CD4-positive, alpha-beta T cell treated with Interleukin-10 for 1 hour (primary cell): ENCODE measurements around the gene SLC37A2.
"Not testable (repeated sequence)": the region's sequence is repeated elsewhere in the genome, so short reads cannot be mapped to it uniquely, and the experiment has no call there.

Experiments
- DNase-seq: peaks from one replicate; pipeline ENCODE4 v3.0.0-alpha.2; 2020

The SLC37A2 gene

GRCh38 chr11:125085301-125086081 is 22.4 kb downstream of the SLC37A2 start:
- no peak for DNase-seq

- no peak for DNase-seq
These were observed 23.7 kb downstream of the SLC37A2 start for GRCh38 chr11:125086633-125087296.

- no peak for DNase-seq
These were observed 25.0 kb downstream of the SLC37A2 start for GRCh38 chr11:125088123-125088522.

- no peak for DNase-seq
These were observed 25.7 kb downstream of the SLC37A2 start for GRCh38 chr11:125088576-125089455.

- DNase-seq = not testable (repeated sequence)
These were observed 26.4 kb downstream of the SLC37A2 start for GRCh38 chr11:125089481-125089880.

- DNase-seq = not testable (repeated sequence)
These were observed 27.0 kb downstream of the SLC37A2 start for GRCh38 chr11:125090151-125090550.

- DNase-seq = no peak
These were observed 27.7 kb downstream of the SLC37A2 start for GRCh38 chr11:125090816-125091215.

- DNase-seq = no peak
These were observed 28.3 kb downstream of the SLC37A2 start for GRCh38 chr11:125091247-125091876.

- DNase-seq = no peak
These were observed 29.0 kb downstream of the SLC37A2 start for GRCh38 chr11:125091877-125092664.

GRCh38 chr11:125092669-125093068 is 29.6 kb downstream of the SLC37A2 start:
- DNase-seq = no peak

- no peak for DNase-seq
These were observed 30.4 kb downstream of the SLC37A2 start for GRCh38 chr11:125093502-125093901.

GRCh38 chr11:125094731-125095130 is 31.6 kb downstream of the SLC37A2 start:
- no peak for DNase-seq

- no peak for DNase-seq
These were observed 37.0 kb downstream of the SLC37A2 start for GRCh38 chr11:125100136-125100535.

GRCh38 chr11:125101596-125101995 is 38.5 kb downstream of the SLC37A2 start:
- DNase-seq = no peak

GRCh38 chr11:125102025-125102424 is 38.9 kb downstream of the SLC37A2 start:
- no peak for DNase-seq

- no peak for DNase-seq
These were observed 39.4 kb downstream of the SLC37A2 start for GRCh38 chr11:125102510-125102909.

GRCh38 chr11:125105926-125106325 is 42.8 kb downstream of the SLC37A2 start:
- DNase-seq = no peak

GRCh38 chr11:125108469-125108868 is 45.4 kb downstream of the SLC37A2 start:
- DNase-seq = no peak

- peak; percentile 11 for DNase-seq
These were observed 47.4 kb downstream of the SLC37A2 start for GRCh38 chr11:125110506-125110905.

GRCh38 chr11:125111001-125111342 is 47.9 kb downstream of the SLC37A2 start:
- no peak for DNase-seq

- peak; percentile 99 for DNase-seq
These were observed 48.5 kb downstream of the SLC37A2 start, which contains the start of gene TMEM218 for GRCh38 chr11:125111343-125112207. Gene TMEM218 (minus strand): TSS chr11:125111626. CDS start chr11:125102241, 9,385 bp downstream.
